Inflammatory macrophage treated with lipopolysaccharide for 4 hours (primary cell): ENCODE results near the gene STARD3NL.
A peak's percentile ranks its signal among the peaks of the same experiment; 100 is the strongest.

Source experiments
- DNase-seq: peaks from one replicate; pipeline ENCODE4 v3.0.0-alpha.2; 2020

The STARD3NL gene

GRCh38 chr7:38185395-38186307 lies 7.6 kb downstream of the STARD3NL start:
- DNase-seq: peak; percentile 50

GRCh38 chr7:38186593-38187314 lies 8.7 kb downstream of the STARD3NL start:
- DNase-seq: no peak

GRCh38 chr7:38187794-38188440 lies 9.9 kb downstream of the STARD3NL start:
- DNase-seq: no peak

- no peak for DNase-seq
Measured at GRCh38 chr7:38189231-38189938, 11.3 kb downstream of the STARD3NL start.

- DNase-seq: peak; percentile 46
Measured at GRCh38 chr7:38190011-38190410, 12.0 kb downstream of the STARD3NL start.

GRCh38 chr7:38191791-38192190 lies 13.7 kb downstream of the STARD3NL start:
- DNase-seq: no peak

- DNase-seq: no peak
Measured at GRCh38 chr7:38192327-38192726, 14.3 kb downstream of the STARD3NL start.

GRCh38 chr7:38195804-38196595 lies 18.0 kb downstream of the STARD3NL start:
- DNase-seq: no peak

GRCh38 chr7:38198366-38198765 lies 20.3 kb downstream of the STARD3NL start:
- no peak for DNase-seq

- DNase-seq: no peak
Measured at GRCh38 chr7:38199154-38199553, 21.1 kb downstream of the STARD3NL start.

GRCh38 chr7:38199782-38200181 lies 21.7 kb downstream of the STARD3NL start:
- no peak for DNase-seq

- DNase-seq: no peak
Measured at GRCh38 chr7:38206071-38206470, 28.0 kb downstream of the STARD3NL start.

- no peak for DNase-seq
Measured at GRCh38 chr7:38207843-38208242, 29.8 kb downstream of the STARD3NL start.

- no peak for DNase-seq
Measured at GRCh38 chr7:38211486-38211885, 33.4 kb downstream of the STARD3NL start.

- no peak for DNase-seq
Measured at GRCh38 chr7:38211940-38212339, 33.9 kb downstream of the STARD3NL start.

- no peak for DNase-seq
Measured at GRCh38 chr7:38215115-38215514, 37.1 kb downstream of the STARD3NL start.

GRCh38 chr7:38215735-38216670 lies 38.0 kb downstream of the STARD3NL start:
- DNase-seq: peak; percentile 90

GRCh38 chr7:38217672-38218071 lies 39.6 kb downstream of the STARD3NL start:
- no peak for DNase-seq

GRCh38 chr7:38220452-38220851 lies 42.4 kb downstream of the STARD3NL start:
- DNase-seq: no peak

- peak; percentile 46 for DNase-seq
Measured at GRCh38 chr7:38222481-38223096, 44.5 kb downstream of the STARD3NL start.
